ENCODE measurements around the gene ADAMTSL3.

The ADAMTSL3 gene

DNA sequence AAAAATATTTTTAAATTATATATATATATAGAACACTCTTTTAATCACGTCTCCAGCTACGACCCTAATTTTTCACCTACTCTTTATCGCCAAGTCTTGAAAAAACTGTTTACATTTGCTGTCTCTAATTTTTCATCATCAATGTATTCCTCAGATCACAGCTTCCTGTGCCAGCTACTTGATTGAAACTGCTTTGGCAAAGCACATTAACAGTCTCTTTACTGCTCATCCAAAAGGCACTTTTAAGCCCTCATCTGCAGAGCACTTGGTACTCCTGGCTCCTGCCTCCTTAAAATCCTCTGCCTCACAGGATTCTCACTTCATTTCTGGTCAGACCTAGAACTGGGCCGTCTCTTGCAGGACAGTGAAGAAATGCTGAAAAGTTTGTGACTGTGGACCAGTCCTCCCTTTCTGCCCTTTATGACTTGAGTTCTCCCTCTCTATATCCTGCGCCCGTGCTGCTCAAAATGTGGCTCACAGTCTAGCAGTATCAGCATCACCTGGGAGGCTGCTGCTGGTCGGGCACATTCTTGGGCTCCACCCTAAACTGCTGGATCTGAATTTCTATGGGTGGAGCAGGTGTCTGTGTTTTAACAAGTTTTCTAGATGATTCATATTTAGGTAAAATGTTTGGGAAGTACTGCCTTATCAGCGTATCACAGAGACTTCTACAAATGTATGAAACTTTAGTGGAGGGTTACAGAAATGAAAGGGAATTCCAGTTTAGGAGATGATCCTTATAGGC is 196.8 kb downstream of the ADAMTSL3 start:
- no peak for DNase-seq (ENCODE audit: low read depth, low spot score)
- H3K9me3 ChIP-seq (ENCODE audit: insufficient read depth, low read length), result no peaks in the 10 kb centered on the region
- H3K4me3 ChIP-seq (ENCODE audit: insufficient read length, low read depth), result no peak overlapping the region
- no peak overlapping the region for H3K9ac ChIP-seq (ENCODE audit: insufficient read length, low read depth)
- H3K27me3 ChIP-seq (ENCODE audit: insufficient read depth, insufficient read length), result no peaks in the 10 kb centered on the region
- TF ChIP-seq YY1 (IDR thresholded peaks at IDR 0.05; ENCODE audit: insufficient read depth, insufficient read length) (no peak), SUZ12 (IDR thresholded peaks at IDR 0.05; ENCODE audit: extremely low read depth, insufficient read depth, insufficient read length) (no peak), ZNF274 (IDR thresholded peaks at IDR 0.05; ENCODE audit: low read depth, low read length) (no peak)
- H3K36me3 ChIP-seq (ENCODE audit: insufficient read depth, insufficient read length, low read length), result no peaks in the 10 kb centered on the region
- H3K4me1 ChIP-seq (ENCODE audit: insufficient read depth, insufficient read length), result no peaks in the 10 kb centered on the region

DNA sequence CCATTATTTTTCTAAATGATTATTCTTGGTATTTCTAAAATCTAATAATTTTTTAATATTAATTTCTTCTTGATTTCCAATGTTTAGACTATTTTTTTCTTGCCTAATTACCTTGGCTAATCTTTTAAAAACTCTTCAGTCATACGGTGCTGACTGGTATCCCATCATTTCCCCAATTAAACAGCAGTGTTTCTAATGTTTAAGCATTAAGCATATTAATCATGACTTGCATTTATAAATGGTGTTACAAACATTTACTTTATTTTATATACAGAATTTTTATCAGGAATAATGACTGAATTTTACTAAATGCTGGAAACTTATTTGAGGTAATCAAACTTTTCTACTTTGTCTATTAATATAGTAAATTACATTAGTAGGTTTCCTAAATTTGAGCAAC is 199.3 kb downstream of the ADAMTSL3 start:
- Histone ChIP-seq H3K27me3 (ENCODE audit: insufficient read depth, insufficient read length) (no peaks in the 10 kb centered on the region), H3K9ac (ENCODE audit: insufficient read length, low read depth) (no peak overlapping the region), H3K36me3 (ENCODE audit: insufficient read depth, insufficient read length, low read length) (no peaks in the 10 kb centered on the region), H3K4me3 (ENCODE audit: insufficient read length, low read depth) (no peak overlapping the region), H3K9me3 (ENCODE audit: insufficient read depth, low read length) (no peaks in the 10 kb centered on the region), H3K4me1 (ENCODE audit: insufficient read depth, insufficient read length) (no peaks in the 10 kb centered on the region)
- no peak for TF ChIP-seq SUZ12 (IDR thresholded peaks at IDR 0.05; ENCODE audit: extremely low read depth, insufficient read depth, insufficient read length)
- TF ChIP-seq YY1 (IDR thresholded peaks at IDR 0.05; ENCODE audit: insufficient read depth, insufficient read length), result no peak
- TF ChIP-seq ZNF274 (IDR thresholded peaks at IDR 0.05; ENCODE audit: low read depth, low read length), result no peak
- no peak for DNase-seq (ENCODE audit: low read depth, low spot score)

DNA sequence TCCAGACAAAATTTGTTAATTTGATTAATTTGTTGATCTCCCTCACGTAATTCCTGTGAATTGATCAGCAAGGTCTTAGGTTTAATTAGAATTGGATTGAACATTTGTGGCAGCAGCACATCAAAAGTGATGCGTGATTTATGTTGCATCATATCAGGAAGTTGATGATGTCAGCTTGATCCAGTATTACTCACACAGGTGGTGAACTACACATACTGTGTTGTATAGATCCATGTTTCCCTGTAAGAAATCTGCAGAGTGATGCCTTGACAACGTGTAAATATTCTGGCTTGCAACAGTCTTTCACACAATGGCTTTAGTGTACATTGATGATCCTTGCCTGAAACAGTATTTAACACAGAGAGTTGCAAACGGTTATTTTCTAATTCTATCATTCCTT is 200.4 kb downstream of the ADAMTSL3 start:
- Histone ChIP-seq H3K36me3 (ENCODE audit: insufficient read depth, insufficient read length, low read length) (no peaks in the 10 kb centered on the region), H3K9me3 (ENCODE audit: insufficient read depth, low read length) (no peaks in the 10 kb centered on the region), H3K4me3 (ENCODE audit: insufficient read length, low read depth) (no peak overlapping the region), H3K9ac (ENCODE audit: insufficient read length, low read depth) (no peak overlapping the region), H3K27me3 (ENCODE audit: insufficient read depth, insufficient read length) (no peaks in the 10 kb centered on the region), H3K4me1 (ENCODE audit: insufficient read depth, insufficient read length) (no peaks in the 10 kb centered on the region)
- no peak for DNase-seq (ENCODE audit: low read depth, low spot score)
- no peak for TF ChIP-seq ZNF274 (IDR thresholded peaks at IDR 0.05; ENCODE audit: low read depth, low read length)

DNA sequence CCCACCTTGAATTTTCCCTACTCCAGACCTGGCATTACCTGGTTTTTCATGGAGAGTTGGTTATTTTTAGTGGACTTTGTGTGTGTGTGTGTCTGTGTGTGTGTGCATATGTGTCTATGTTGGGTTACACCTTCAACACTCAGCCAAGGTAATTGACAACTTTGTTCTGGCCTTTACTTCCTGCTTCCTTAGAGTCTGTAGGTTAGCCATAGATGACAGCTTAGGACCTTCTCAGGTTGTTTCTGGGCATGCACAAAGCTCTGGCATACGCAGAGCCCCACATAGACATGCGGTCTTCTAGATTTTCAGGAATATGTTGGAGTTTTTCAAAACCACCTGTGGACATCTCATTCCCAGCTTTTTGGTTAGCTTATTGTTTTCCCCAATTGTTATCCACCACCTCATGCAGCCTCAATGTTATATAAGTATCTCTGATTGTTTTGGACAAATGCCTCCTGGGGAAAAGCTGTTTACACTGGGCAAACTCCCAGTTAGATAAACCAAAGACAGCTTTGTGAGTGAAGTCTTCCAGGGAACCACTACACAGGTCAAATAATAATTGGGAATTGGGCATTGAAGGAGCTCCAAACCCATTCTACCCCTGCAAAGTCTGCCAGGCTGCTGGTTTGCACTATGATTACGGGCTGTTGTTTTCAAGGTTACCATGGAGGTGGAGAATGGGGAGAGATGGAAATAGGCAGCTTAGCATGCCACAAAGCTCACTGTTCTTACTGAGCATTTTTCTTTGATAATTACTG is 201.2 kb downstream of the ADAMTSL3 start:
- Histone ChIP-seq H3K9ac (ENCODE audit: insufficient read length, low read depth) (no peak overlapping the region), H3K4me1 (ENCODE audit: insufficient read depth, insufficient read length) (no peaks in the 10 kb centered on the region)

DNA sequence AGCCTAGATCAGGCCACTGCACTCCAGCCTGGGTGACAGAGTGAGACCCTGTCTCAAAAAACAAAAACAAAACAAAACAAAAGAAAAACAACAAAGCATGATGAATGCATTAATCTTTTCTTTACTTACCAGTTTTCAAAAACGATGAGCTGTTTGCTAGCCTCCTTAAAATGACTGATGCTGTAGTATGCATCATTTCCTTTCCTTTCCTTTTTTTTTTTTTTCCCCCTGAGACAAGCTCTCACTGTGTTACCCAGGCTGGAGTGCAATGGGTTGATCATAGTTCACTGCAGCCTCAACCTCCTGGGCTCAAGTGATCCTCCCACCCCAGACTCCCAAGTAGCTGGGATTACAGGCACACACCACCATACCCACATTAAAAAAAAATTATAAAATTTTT is 202.0 kb downstream of the ADAMTSL3 start:
- Histone ChIP-seq H3K4me3 (ENCODE audit: insufficient read length, low read depth) (no peak overlapping the region), H3K9me3 (ENCODE audit: insufficient read depth, low read length) (peaks cover 14% of the 10 kb centered on the region; the same call in 1 of the 2 replicates), H3K9ac (ENCODE audit: insufficient read length, low read depth) (no peak overlapping the region), H3K4me1 (ENCODE audit: insufficient read depth, insufficient read length) (no peaks in the 10 kb centered on the region), H3K27me3 (ENCODE audit: insufficient read depth, insufficient read length) (no peaks in the 10 kb centered on the region), H3K36me3 (ENCODE audit: insufficient read depth, insufficient read length, low read length) (no peaks in the 10 kb centered on the region)
- no peak for DNase-seq (ENCODE audit: low read depth, low spot score)
- TF ChIP-seq ZNF274 (IDR thresholded peaks at IDR 0.05; ENCODE audit: low read depth, low read length), result no peak
- no peak for TF ChIP-seq YY1 (IDR thresholded peaks at IDR 0.05; ENCODE audit: insufficient read depth, insufficient read length)
- TF ChIP-seq SUZ12 (IDR thresholded peaks at IDR 0.05; ENCODE audit: extremely low read depth, insufficient read depth, insufficient read length), result no peak

More for the DNA sequence above, 201.2 kb downstream of the ADAMTSL3 start:
- TF ChIP-seq ZNF274 (IDR thresholded peaks at IDR 0.05; ENCODE audit: low read depth, low read length), result no peak
- no peak for TF ChIP-seq SUZ12 (IDR thresholded peaks at IDR 0.05; ENCODE audit: extremely low read depth, insufficient read depth, insufficient read length)
- TF ChIP-seq YY1 (IDR thresholded peaks at IDR 0.05; ENCODE audit: insufficient read depth, insufficient read length), result no peak
- no peaks in the 10 kb centered on the region for H3K36me3 ChIP-seq (ENCODE audit: insufficient read depth, insufficient read length, low read length)
- H3K27me3 ChIP-seq (ENCODE audit: insufficient read depth, insufficient read length), result no peaks in the 10 kb centered on the region
- H3K4me3 ChIP-seq (ENCODE audit: insufficient read length, low read depth), result no peak overlapping the region
- DNase-seq (ENCODE audit: low read depth, low spot score), result no peak
- H3K9me3 ChIP-seq (ENCODE audit: insufficient read depth, low read length), result 0 out of 2 replicates have a peak, but pooled peaks cover 7% of the 10 kb centered on the region

DNA sequence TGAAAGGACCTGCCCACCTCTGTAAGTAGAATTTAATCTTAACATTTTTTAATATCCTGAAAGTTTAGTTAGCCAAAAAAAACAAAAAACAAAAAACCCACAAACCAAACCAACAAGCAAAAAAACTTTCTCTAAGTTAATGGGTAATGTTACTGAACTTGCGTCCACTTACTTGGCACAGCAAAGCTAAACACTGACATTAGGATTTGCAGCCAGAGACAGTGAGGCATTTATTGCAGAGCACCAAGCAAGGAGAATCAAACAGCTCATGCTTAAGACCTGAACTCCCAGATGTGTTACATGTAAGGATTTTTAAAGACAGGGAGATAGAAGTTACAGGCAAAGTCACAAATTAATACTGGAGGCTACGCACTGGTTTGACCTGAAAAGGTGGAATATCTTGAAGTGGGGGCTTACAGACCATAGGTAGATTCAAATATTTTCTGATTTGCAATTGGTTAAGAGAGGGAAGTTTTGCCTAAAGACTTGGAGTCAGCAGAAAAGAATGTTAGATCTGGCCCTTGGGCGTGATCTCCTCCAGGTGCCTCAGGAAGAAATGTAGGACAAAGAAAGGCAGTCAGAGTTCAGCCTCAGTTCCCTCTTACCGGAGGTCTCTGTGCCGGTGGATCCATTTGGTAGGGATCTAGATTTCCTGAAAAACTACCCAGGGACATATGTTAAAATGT is 205.0 kb downstream of the ADAMTSL3 start:
- TF ChIP-seq SUZ12 (IDR thresholded peaks at IDR 0.05; ENCODE audit: extremely low read depth, insufficient read depth, insufficient read length), result no peak
- no peak for TF ChIP-seq ZNF274 (IDR thresholded peaks at IDR 0.05; ENCODE audit: low read depth, low read length)
- Histone ChIP-seq H3K4me1 (ENCODE audit: insufficient read depth, insufficient read length) (no peaks in the 10 kb centered on the region), H3K4me3 (ENCODE audit: insufficient read length, low read depth) (no peak overlapping the region), H3K9ac (ENCODE audit: insufficient read length, low read depth) (no peak overlapping the region), H3K27me3 (ENCODE audit: insufficient read depth, insufficient read length) (no peaks in the 10 kb centered on the region), H3K36me3 (ENCODE audit: insufficient read depth, insufficient read length, low read length) (no peaks in the 10 kb centered on the region), H3K9me3 (ENCODE audit: insufficient read depth, low read length) (peaks cover 14% of the 10 kb centered on the region; the same call in 1 of the 2 replicates)
- DNase-seq (ENCODE audit: low read depth, low spot score), result no peak

DNA sequence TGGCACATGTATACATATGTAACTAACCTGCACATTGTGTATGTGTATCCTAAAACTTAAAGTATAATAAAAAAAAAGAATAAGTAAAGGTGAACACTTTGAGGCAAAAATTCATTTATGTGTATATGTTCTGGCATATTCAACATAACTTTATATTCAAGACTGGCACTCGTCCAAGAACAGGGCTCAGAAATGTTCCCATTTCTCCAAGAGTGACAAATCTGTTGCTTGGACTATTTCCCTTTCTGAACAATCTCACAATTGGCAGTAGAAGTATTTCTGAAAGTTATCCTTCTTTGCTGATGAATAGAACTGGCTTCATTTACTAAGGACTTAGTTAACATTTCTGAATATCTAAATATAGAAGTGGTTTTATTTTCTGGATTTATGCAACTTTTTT is 212.8 kb downstream of the ADAMTSL3 start:
- no peak overlapping the region for H3K9ac ChIP-seq (ENCODE audit: insufficient read length, low read depth)
- H3K36me3 ChIP-seq (ENCODE audit: insufficient read depth, insufficient read length, low read length), result no peaks in the 10 kb centered on the region
- H3K4me1 ChIP-seq (ENCODE audit: insufficient read depth, insufficient read length), result no peaks in the 10 kb centered on the region
- H3K9me3 ChIP-seq (ENCODE audit: insufficient read depth, low read length), result no peaks in the 10 kb centered on the region
- TF ChIP-seq YY1 (IDR thresholded peaks at IDR 0.05; ENCODE audit: insufficient read depth, insufficient read length) (no peak), SUZ12 (IDR thresholded peaks at IDR 0.05; ENCODE audit: extremely low read depth, insufficient read depth, insufficient read length) (no peak), ZNF274 (IDR thresholded peaks at IDR 0.05; ENCODE audit: low read depth, low read length) (no peak)
- DNase-seq (ENCODE audit: low read depth, low spot score), result no peak
- no peaks in the 10 kb centered on the region for H3K27me3 ChIP-seq (ENCODE audit: insufficient read depth, insufficient read length)
- H3K4me3 ChIP-seq (ENCODE audit: insufficient read length, low read depth), result no peak overlapping the region
